ENCODE measurements around the gene MN1.

The MN1 gene

GRCh38 chr22:27723158-27723557 lies 78.4 kb downstream of the MN1 start:
- no peaks in the 10 kb centered on the region for H4K20me1 ChIP-seq (ENCODE audit: control insufficient read depth, insufficient read depth, low read depth, low read length)
- peaks cover 13% of the 10 kb centered on the region for H3K4me1 ChIP-seq (ENCODE audit: control insufficient read depth, low read length)
- H3K27me3 ChIP-seq (ENCODE audit: control insufficient read depth, low read length): no peaks in the 10 kb centered on the region
- H3K79me2 ChIP-seq (ENCODE audit: control insufficient read depth, low read length): no peaks in the 10 kb centered on the region
- no peaks in the 10 kb centered on the region for H3F3A ChIP-seq (ENCODE audit: control insufficient read depth, insufficient read depth)
- no peak for TF ChIP-seq CTCF (IDR thresholded peaks at IDR 0.05; ENCODE audit: low read depth, low read length, poor library complexity, severe bottlenecking)
- no peak overlapping the region for H3K27ac ChIP-seq (ENCODE audit: low read depth, low read length)
- H3K36me3 ChIP-seq (ENCODE audit: control insufficient read depth, low read length): no peaks in the 10 kb centered on the region
- H3K9me2 ChIP-seq (replicated peaks; ENCODE audit: control insufficient read depth, low read length): no peaks in the 10 kb centered on the region
- H3K4me3 ChIP-seq (ENCODE audit: low read length): no peak overlapping the region
- H3K9me3 ChIP-seq (ENCODE audit: control insufficient read depth, insufficient read depth, low read length): no peaks in the 10 kb centered on the region
- no peak overlapping the region for H3K4me2 ChIP-seq (ENCODE audit: low read length)

- no peaks in the 10 kb centered on the region for H3K79me2 ChIP-seq (ENCODE audit: control insufficient read depth, low read length)
- no peaks in the 10 kb centered on the region for H3K9me3 ChIP-seq (ENCODE audit: control insufficient read depth, insufficient read depth, low read length)
- no peaks in the 10 kb centered on the region for H3F3A ChIP-seq (ENCODE audit: control insufficient read depth, insufficient read depth)
- no peak overlapping the region for H3K4me3 ChIP-seq (ENCODE audit: low read length)
- H3K4me1 ChIP-seq (ENCODE audit: control insufficient read depth, low read length): no peaks in the 10 kb centered on the region
- H3K4me2 ChIP-seq (ENCODE audit: low read length): no peak overlapping the region
- no peak overlapping the region for H3K27ac ChIP-seq (ENCODE audit: low read depth, low read length)
- H3K27me3 ChIP-seq (ENCODE audit: control insufficient read depth, low read length): no peaks in the 10 kb centered on the region
- no peaks in the 10 kb centered on the region for H4K20me1 ChIP-seq (ENCODE audit: control insufficient read depth, insufficient read depth, low read depth, low read length)
- no peaks in the 10 kb centered on the region for H3K36me3 ChIP-seq (ENCODE audit: control insufficient read depth, low read length)
- TF ChIP-seq CTCF (IDR thresholded peaks at IDR 0.05; ENCODE audit: low read depth, low read length, poor library complexity, severe bottlenecking): no peak
- H3K9me2 ChIP-seq (replicated peaks; ENCODE audit: control insufficient read depth, low read length): no peaks in the 10 kb centered on the region
These were observed 80.7 kb downstream of the MN1 start for GRCh38 chr22:27720860-27721259.

- Histone ChIP-seq H3K79me2 (ENCODE audit: control insufficient read depth, low read length) (no peaks in the 10 kb centered on the region), H3K27ac (ENCODE audit: low read depth, low read length) (no peak overlapping the region), H4K20me1 (ENCODE audit: control insufficient read depth, insufficient read depth, low read depth, low read length) (no peaks in the 10 kb centered on the region), H3K36me3 (ENCODE audit: control insufficient read depth, low read length) (no peaks in the 10 kb centered on the region), H3K4me3 (ENCODE audit: low read length) (no peak overlapping the region), H3F3A (ENCODE audit: control insufficient read depth, insufficient read depth) (no peaks in the 10 kb centered on the region), H3K9me3 (ENCODE audit: control insufficient read depth, insufficient read depth, low read length) (no peaks in the 10 kb centered on the region), H3K9me2 (replicated peaks; ENCODE audit: control insufficient read depth, low read length) (no peaks in the 10 kb centered on the region), H3K4me2 (ENCODE audit: low read length) (no peak overlapping the region), H3K27me3 (ENCODE audit: control insufficient read depth, low read length) (no peaks in the 10 kb centered on the region), H3K4me1 (ENCODE audit: control insufficient read depth, low read length) (no peaks in the 10 kb centered on the region)
- TF ChIP-seq CTCF (IDR thresholded peaks at IDR 0.05; ENCODE audit: low read depth, low read length, poor library complexity, severe bottlenecking): no peak
- TF ChIP-seq EZH2phosphoT487 (IDR thresholded peaks at IDR 0.05; ENCODE audit: borderline replicate concordance, low read length): no peak
These were observed 81.9 kb downstream of the MN1 start for GRCh38 chr22:27719535-27720227.

GRCh38 chr22:27719036-27719347 lies 82.6 kb downstream of the MN1 start:
- no peaks in the 10 kb centered on the region for H3K27me3 ChIP-seq (ENCODE audit: control insufficient read depth, low read length)
- no peak overlapping the region for H3K4me2 ChIP-seq (ENCODE audit: low read length)
- H4K20me1 ChIP-seq (ENCODE audit: control insufficient read depth, insufficient read depth, low read depth, low read length): no peaks in the 10 kb centered on the region
- no peaks in the 10 kb centered on the region for H3K4me1 ChIP-seq (ENCODE audit: control insufficient read depth, low read length)
- no peak for TF ChIP-seq EZH2phosphoT487 (IDR thresholded peaks at IDR 0.05; ENCODE audit: borderline replicate concordance, low read length)
- TF ChIP-seq CTCF (IDR thresholded peaks at IDR 0.05; ENCODE audit: low read depth, low read length, poor library complexity, severe bottlenecking): no peak
- H3K9me2 ChIP-seq (replicated peaks; ENCODE audit: control insufficient read depth, low read length): no peaks in the 10 kb centered on the region
- no peak overlapping the region for H3K4me3 ChIP-seq (ENCODE audit: low read length)
- H3K36me3 ChIP-seq (ENCODE audit: control insufficient read depth, low read length): no peaks in the 10 kb centered on the region
- no peak overlapping the region for H3K27ac ChIP-seq (ENCODE audit: low read depth, low read length)
- H3F3A ChIP-seq (ENCODE audit: control insufficient read depth, insufficient read depth): no peaks in the 10 kb centered on the region
- no peaks in the 10 kb centered on the region for H3K79me2 ChIP-seq (ENCODE audit: control insufficient read depth, low read length)
- H3K9me3 ChIP-seq (ENCODE audit: control insufficient read depth, insufficient read depth, low read length): no peaks in the 10 kb centered on the region

All from DOHH2 (cell line).